ENCODE results near the gene DCLRE1B. TPM values are rescaled to one million over a fixed set of nuclear protein-coding genes. Genes with fewer than 3 reads are reported as not detected.
A peak's percentile ranks its signal among the peaks of the same experiment; 100 is the strongest.

The DCLRE1B gene
- polyA plus RNA-seq, 1 donor from 2014 or later: 7.3 TPM

GRCh38 chr1:113928941-113929749, 24.0 kb downstream of the DCLRE1B start, which contains the start of gene HIPK1:
TSS of gene HIPK1 (plus strand) at chr1:113929324.
- Histone ChIP-seq H3F3A (ENCODE audit: insufficient read depth, low read length, poor library complexity, severe bottlenecking) (peaks cover 6% of the 10 kb centered on the region), H3K4me3 (ENCODE audit: low read length) (peak within 1 kb of the TSS; percentile 96), H3K79me2 (replicated peaks; ENCODE audit: insufficient read depth, low read length) (peaks cover 41% of the 10 kb centered on the region), H3K27me3 (ENCODE audit: insufficient read depth, low read depth, low read length) (no peaks in the 10 kb centered on the region), H3K9me2 (ENCODE audit: insufficient read depth, low read length) (no peaks in the 10 kb centered on the region), H2AFZ (ENCODE audit: low read depth, low read length) (peak within 1 kb of the TSS; percentile 88), H3K4me2 (ENCODE audit: low read length) (peak within 1 kb of the TSS; percentile 80), H3K27ac (ENCODE audit: low read length) (peak within 1 kb of the TSS; percentile 94), H4K20me1 (ENCODE audit: insufficient read depth) (no peaks in the 10 kb centered on the region), H3K36me3 (ENCODE audit: insufficient read depth, low read length) (no peaks in the 10 kb centered on the region), H3K9me3 (ENCODE audit: low read length) (no peaks in the 10 kb centered on the region), H3K9ac (ENCODE audit: low read length) (peak within 1 kb of the TSS; percentile 81)
- no peak for TF ChIP-seq EZH2 (IDR thresholded peaks at IDR 0.05; ENCODE audit: borderline replicate concordance, insufficient read depth, low read length, poor library complexity, severe bottlenecking)
- peak; percentile 52 for TF ChIP-seq RAD21 (conservative IDR thresholded peaks at IDR 0.05)
- TF ChIP-seq REST (IDR thresholded peaks at IDR 0.05; ENCODE audit: borderline replicate concordance): peak; percentile 50
- peak; percentile 83 for TF ChIP-seq POLR2AphosphoS5 (IDR thresholded peaks at IDR 0.05)
- peak; percentile 37 for TF ChIP-seq SMC3 (conservative IDR thresholded peaks at IDR 0.05; ENCODE audit: poor library complexity)
- peak; percentile 74 for TF ChIP-seq EP300 (conservative IDR thresholded peaks at IDR 0.05; ENCODE audit: poor library complexity, severe bottlenecking)
- peak; percentile 48 for TF ChIP-seq CTCF (IDR thresholded peaks at IDR 0.05; ENCODE audit: poor library complexity, severe bottlenecking)
- peak; percentile 80 for TF ChIP-seq TAF1 (IDR thresholded peaks at IDR 0.05; ENCODE audit: low read depth)
- peak; percentile 76 for TF ChIP-seq MXI1 (conservative IDR thresholded peaks at IDR 0.05; ENCODE audit: poor library complexity, severe bottlenecking)

- Histone ChIP-seq H2AFZ (ENCODE audit: low read depth, low read length) (peak overlapping the region; percentile 21), H3K27ac (ENCODE audit: low read length) (peak overlapping the region; percentile 94), H3K9ac (ENCODE audit: low read length) (peak overlapping the region; percentile 81), H3K9me3 (ENCODE audit: low read length) (no peaks in the 10 kb centered on the region), H3K4me2 (ENCODE audit: low read length) (peak overlapping the region; percentile 79), H3F3A (ENCODE audit: insufficient read depth, low read length, poor library complexity, severe bottlenecking) (peaks cover 6% of the 10 kb centered on the region), H3K79me2 (replicated peaks; ENCODE audit: insufficient read depth, low read length) (peaks cover 48% of the 10 kb centered on the region), H3K9me2 (ENCODE audit: insufficient read depth, low read length) (no peaks in the 10 kb centered on the region), H3K36me3 (ENCODE audit: insufficient read depth, low read length) (no peaks in the 10 kb centered on the region), H4K20me1 (ENCODE audit: insufficient read depth) (no peaks in the 10 kb centered on the region), H3K27me3 (ENCODE audit: insufficient read depth, low read depth, low read length) (no peaks in the 10 kb centered on the region), H3K4me3 (ENCODE audit: low read length) (peak overlapping the region; percentile 96)
- TF ChIP-seq POLR2AphosphoS5 (IDR thresholded peaks at IDR 0.05) (no peak), MXI1 (conservative IDR thresholded peaks at IDR 0.05; ENCODE audit: poor library complexity, severe bottlenecking) (peak; percentile 10)
Measured at GRCh38 chr1:113929750-113930498, 24.8 kb downstream of the DCLRE1B start.
